ENCODE results near the gene WDR33. TPM values are rescaled to one million over a fixed set of nuclear protein-coding genes. Genes with fewer than 3 reads are reported as not detected.

Gene WDR33
- total and polyA plus RNA-seq, 8 donors = 7.9 to 99.9 (median 20.3) TPM

DNA sequence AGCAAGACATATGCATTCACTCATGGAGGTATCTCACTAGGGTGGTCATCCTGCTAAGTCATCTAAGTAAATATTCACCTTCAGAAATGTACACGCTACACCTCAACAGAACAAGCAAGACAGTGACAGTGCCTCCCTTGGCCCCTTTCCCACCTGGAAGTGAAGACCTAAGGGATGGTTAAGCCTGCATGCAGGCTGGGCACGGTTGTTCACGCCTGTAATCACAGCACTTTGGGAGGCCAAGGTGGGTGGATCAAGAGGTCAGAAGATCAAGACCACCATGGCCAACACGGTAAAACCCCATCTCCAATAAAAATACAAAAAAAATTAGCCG is 140.0 kb downstream of the WDR33 start:
- TF ChIP-seq, protein P1, sequence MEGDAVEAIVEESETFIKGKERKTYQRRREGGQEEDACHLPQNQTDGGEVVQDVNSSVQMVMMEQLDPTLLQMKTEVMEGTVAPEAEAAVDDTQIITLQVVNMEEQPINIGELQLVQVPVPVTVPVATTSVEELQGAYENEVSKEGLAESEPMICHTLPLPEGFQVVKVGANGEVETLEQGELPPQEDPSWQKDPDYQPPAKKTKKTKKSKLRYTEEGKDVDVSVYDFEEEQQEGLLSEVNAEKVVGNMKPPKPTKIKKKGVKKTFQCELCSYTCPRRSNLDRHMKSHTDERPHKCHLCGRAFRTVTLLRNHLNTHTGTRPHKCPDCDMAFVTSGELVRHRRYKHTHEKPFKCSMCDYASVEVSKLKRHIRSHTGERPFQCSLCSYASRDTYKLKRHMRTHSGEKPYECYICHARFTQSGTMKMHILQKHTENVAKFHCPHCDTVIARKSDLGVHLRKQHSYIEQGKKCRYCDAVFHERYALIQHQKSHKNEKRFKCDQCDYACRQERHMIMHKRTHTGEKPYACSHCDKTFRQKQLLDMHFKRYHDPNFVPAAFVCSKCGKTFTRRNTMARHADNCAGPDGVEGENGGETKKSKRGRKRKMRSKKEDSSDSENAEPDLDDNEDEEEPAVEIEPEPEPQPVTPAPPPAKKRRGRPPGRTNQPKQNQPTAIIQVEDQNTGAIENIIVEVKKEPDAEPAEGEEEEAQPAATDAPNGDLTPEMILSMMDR (IDR thresholded peaks at IDR 0.05) = no peak
- DNase-seq = peak in 1 of 2 donors; percentile 2
- intact Hi-C loops (cut with DNase I; ENCODE audit: low total_unique reads) = no loop called here
- Histone ChIP-seq H3K27ac (peak overlapping the region in 3 of 5 donors; percentile 6 to 94 (median 88)), H3K36me3 (no peaks in the 10 kb centered on the region), H3K4me3 (peak overlapping the region in 2 of 4 donors; percentile 78 to 82), H3K9me3 (no peaks in the 10 kb centered on the region), H3K27me3 (peaks cover 0 to 46% (median 23%) of the 10 kb centered on the region in 3 donors), H3K4me1 (peaks cover 6 to 62% (median 35%) of the 10 kb centered on the region in 4 donors)
- WGBS, 5 donors = 67 to 87% (median 79%) methylated on average over 5 of the region's 5 CpGs

DNA sequence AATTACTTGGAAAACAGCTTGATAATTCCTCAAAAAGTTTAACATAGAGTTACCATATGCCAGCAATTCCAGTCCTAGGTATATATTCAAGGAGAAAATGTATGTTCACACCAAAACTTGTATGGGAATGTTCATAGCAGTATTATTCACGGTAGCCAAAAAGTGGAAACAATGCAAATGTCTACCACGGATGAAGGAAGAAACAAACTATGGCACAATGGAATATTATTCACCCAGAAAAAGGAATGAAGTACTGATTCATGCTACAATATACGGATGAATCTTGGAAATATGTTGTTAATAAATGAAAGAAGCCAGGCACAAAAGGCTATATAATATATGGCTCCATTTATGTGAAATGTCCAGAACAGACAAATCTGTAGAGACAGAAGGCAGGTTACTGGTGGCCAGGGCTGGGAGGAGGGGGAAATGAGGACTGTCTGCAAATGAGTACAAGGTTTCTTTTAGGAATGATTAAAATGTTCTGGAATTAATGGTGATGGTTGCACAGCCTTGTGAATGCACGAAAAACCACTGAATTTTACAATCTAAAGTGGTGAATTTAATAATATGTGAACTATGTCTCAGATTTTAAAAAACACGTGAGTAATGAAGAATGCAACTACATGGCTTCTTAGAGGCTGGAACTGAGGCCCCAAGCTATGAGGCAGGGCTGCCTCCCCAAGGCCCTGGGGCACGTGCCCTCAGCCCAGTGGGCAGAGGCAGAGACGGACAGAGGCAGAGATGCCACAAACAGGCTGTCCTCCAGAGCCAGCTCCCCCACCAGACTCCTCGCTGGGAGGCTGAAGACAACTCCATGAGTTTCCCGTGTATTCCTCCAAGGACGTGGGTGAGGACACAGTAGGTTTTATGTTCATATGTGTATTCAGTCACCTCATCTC is 140.7 kb downstream of the WDR33 start:
- Histone ChIP-seq H3K27me3 (peaks cover 0 to 45% (median 16%) of the 10 kb centered on the region in 3 donors), H3K4me1 (peaks cover 2 to 62% (median 32%) of the 10 kb centered on the region in 4 donors), H3K4me3 (no peak overlapping the region), H3K9me3 (no peaks in the 10 kb centered on the region), H3K36me3 (no peaks in the 10 kb centered on the region), H3K27ac (peak overlapping the region in 3 of 5 donors; percentile 6 to 94 (median 88))
- WGBS, 5 donors = 64 to 81% (median 79%) methylated on average over 10 of the region's 10 CpGs
- peak in 1 of 2 donors; percentile 2 for DNase-seq
- intact Hi-C loops (cut with DNase I; ENCODE audit: low total_unique reads) = no loop called here
- TF ChIP-seq EP300 (IDR thresholded peaks at IDR 0.05) = no peak
- TF ChIP-seq, protein P1 (IDR thresholded peaks at IDR 0.05) = no peak
- TF ChIP-seq POLR2AphosphoS5 (IDR thresholded peaks at IDR 0.05) = no peak
- TF ChIP-seq POLR2A (IDR thresholded peaks at IDR 0.05) = no peak

DNA sequence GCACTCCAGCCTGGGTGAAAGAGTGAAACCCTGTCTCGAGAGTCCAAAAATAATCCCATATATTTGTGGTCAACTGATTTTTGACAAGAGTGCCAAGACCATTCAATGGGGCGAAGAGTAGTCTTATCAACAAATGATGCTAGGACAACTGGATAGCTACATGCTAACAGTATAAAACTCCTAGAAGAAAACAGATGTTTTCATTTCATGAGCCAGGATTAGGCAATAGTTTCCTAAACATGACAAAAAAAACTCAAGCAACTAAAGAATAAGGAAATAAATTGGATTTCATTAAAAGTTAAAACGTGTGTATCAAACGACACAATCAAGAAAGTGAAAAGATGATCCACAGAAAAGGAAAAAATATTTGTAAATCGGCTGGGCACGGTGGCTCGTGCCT is 141.9 kb downstream of the WDR33 start:
- H3K4me3 ChIP-seq = no peak overlapping the region
- intact Hi-C loops (cut with DNase I; ENCODE audit: low total_unique reads) = no loop called here
- H3K27ac ChIP-seq = peak overlapping the region in 3 of 5 donors; percentile 20 to 94 (median 28)
- 70 to 85% (median 79%) methylated on average over 7 of the region's 7 CpGs for WGBS, 5 donors
- H3K36me3 ChIP-seq = no peaks in the 10 kb centered on the region
- TF ChIP-seq, protein P1 (IDR thresholded peaks at IDR 0.05) = no peak
- TF ChIP-seq POLR2AphosphoS5 (IDR thresholded peaks at IDR 0.05) = no peak
- no peak for TF ChIP-seq POLR2A (IDR thresholded peaks at IDR 0.05)
- TF ChIP-seq EP300 (IDR thresholded peaks at IDR 0.05) = no peak
- DNase-seq = no peak
- no peaks in the 10 kb centered on the region for H3K9me3 ChIP-seq
- peaks cover 4 to 62% (median 29%) of the 10 kb centered on the region in 4 donors for H3K4me1 ChIP-seq
- peaks cover 0 to 45% (median 10%) of the 10 kb centered on the region in 3 donors for H3K27me3 ChIP-seq

DNA sequence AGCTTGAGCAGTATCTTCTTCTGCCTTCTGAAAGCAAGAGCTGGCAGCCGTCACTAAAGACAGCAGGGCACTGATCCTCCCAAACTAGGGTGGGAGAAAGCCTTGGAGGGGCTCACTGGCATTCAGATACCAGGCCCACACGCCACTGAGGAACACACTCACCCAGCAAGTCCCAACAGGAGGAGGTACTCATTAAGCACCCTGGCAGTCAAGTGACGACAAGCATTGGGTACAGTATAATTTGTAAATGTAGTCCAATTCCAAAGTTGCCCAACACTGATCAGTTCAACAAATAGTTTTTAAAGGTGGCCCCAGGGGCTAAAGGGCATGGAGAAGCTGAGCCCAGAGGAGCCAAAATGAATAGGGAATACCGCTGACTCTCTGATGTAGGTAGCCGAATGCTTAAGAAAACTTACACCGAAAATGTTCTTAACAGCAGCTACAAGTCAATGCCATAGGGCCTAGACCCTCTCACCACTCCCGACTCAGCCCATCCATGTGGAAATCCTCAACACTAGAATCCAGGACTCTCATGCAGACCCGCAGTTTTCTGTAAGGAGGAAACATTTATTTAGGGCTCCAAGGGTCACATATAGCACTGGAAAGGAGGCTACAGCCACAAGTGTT is 145.6 kb downstream of the WDR33 start:
- TF ChIP-seq POLR2A (IDR thresholded peaks at IDR 0.05) (no peak), POLR2AphosphoS5 (IDR thresholded peaks at IDR 0.05) (no peak)
- intact Hi-C loops (cut with DNase I; ENCODE audit: low total_unique reads) = no loop called here
- no peaks in the 10 kb centered on the region for H3K9me3 ChIP-seq
- H3K27me3 ChIP-seq = peaks cover 0 to 36% (median 14%) of the 10 kb centered on the region in 3 donors
- WGBS, 5 donors = 81 to 91% (median 84%) methylated on average over 8 of the region's 8 CpGs
- H3K27ac ChIP-seq = peak overlapping the region in 4 of 5 donors; percentile 72 to 84 (median 76)
- peaks cover 19 to 73% (median 47%) of the 10 kb centered on the region in 4 donors for H3K4me1 ChIP-seq
- no peaks in the 10 kb centered on the region for H3K36me3 ChIP-seq
- no peak for DNase-seq
- H3K4me3 ChIP-seq = no peak overlapping the region
